Kidney (tissue), 14 donors: ENCODE measurements around the gene AKR1B1. TPM values are rescaled to one million over a fixed set of nuclear protein-coding genes. Genes with fewer than 3 reads are reported as not detected.

Source experiments
- DNase-seq, 5 donors: peaks; one replicate each; pipeline ENCODE4 v3.0.0-alpha.2; 2013 to 2020
- FAIRE-seq: peaks from 2 replicates; lab custom pipeline; 2012; peaks lifted over from hg19 to GRCh38; lab: Jason Lieb, UNC
- H3K27ac ChIP-seq, 2 donors: one replicate each; pipeline ENCODE4 v1.7.0; 2013; ENCODE audit warnings: low read depth in 2 of 2, low read length in 2 of 2, inconsistent platforms in 1 of 2
- H3K27me3 ChIP-seq: one replicate; pipeline ENCODE4 v1.7.1; 2013; ENCODE audit warnings: low read length, inconsistent platforms; ENCODE audit not compliant: control insufficient read depth, insufficient read depth
- H3K36me3 ChIP-seq, 3 donors: one replicate each; pipeline versions ENCODE4 v1.7.0 to v1.7.1; 2013; ENCODE audit warnings: low read length in 3 of 3, control low read depth in 1 of 3, inconsistent platforms in 1 of 3; ENCODE audit not compliant: insufficient read depth in 3 of 3, control insufficient read depth in 2 of 3
- H3K4me1 ChIP-seq, 3 donors: one replicate each; pipeline versions ENCODE4 v1.7.0 to v1.7.1; 2013; ENCODE audit warnings: low read length in 3 of 3, inconsistent platforms in 1 of 3, low read depth in 1 of 3; ENCODE audit not compliant: control insufficient read depth in 2 of 3, insufficient read depth in 2 of 3
- H3K4me3 ChIP-seq, 3 donors: one replicate each; pipeline versions ENCODE4 v1.7.0 to v1.8.1; 2013; ENCODE audit warnings: low read length in 3 of 3, control low read depth in 1 of 3, inconsistent platforms in 1 of 3
- H3K9ac ChIP-seq, 3 donors: one replicate each; pipeline versions ENCODE4 v1.7.0 to v1.7.1; 2013; ENCODE audit warnings: low read length in 3 of 3, control low read depth in 1 of 3, inconsistent platforms in 1 of 3
- H3K9me3 ChIP-seq, 3 donors: one replicate each; pipeline versions ENCODE4 v1.7.0 to v1.7.1; 2013; ENCODE audit warnings: low read length in 3 of 3, control low read depth in 1 of 3, inconsistent platforms in 1 of 3; ENCODE audit not compliant: control insufficient read depth in 2 of 3, insufficient read depth in 1 of 3
- intact Hi-C: fragments of 100-400 bp; cut with DNase I; formaldehyde crosslinking; loops from one replicate; pipeline ENCODE4 v1.11.1; 2022
- polyA plus RNA-seq: library from polyadenylated mRNA; stranded (reverse); fragments of 350-450 nt; fragmentation: Illumina TruSeq; extraction: RNeasy Lipid Tissue Mini Kit (QIAGEN cat#74804); gene quantifications from one replicate; pipeline ENCODE4 v1.2.3, GENCODE V29; 2014; ENCODE audit warnings: low read depth, low replicate concordance; ENCODE audit not compliant: insufficient read depth
- total RNA-seq: library from RNA; stranded (reverse); fragmentation: NEBNext Ultra II Directional; extraction: Animal tissue kit (Norgen Biotek cat#: 25700); gene quantifications from one replicate; pipeline ENCODE4 v1.2.1, GENCODE V29; 2021
- TF ChIP-seq, protein P1 (sequence below): IDR thresholded peaks from 3 replicates; pipeline ENCODE4 v1.5.1; 2012; ENCODE audit warnings: mild to moderate bottlenecking, moderate library complexity, borderline replicate concordance; ENCODE audit not compliant: insufficient read depth; ENCODE audit errors: extremely low read depth
- donor health status: control.
- donor health status: control.
- donor health status: control.
- donor health status: control.
- donor health status: control.
- donor health status: DM: yes; HTN: yes; CAD: no.
- donor health status: Normal renal cell carcinoma (clear cell type).

Gene AKR1B1
- total and polyA plus RNA-seq, 2 donors from 2014 or later, result 93.8 to 183 TPM

- DNase-seq (no peak), FAIRE-seq (no peak)
- no peaks in the 10 kb centered on the region for H3K27me3 ChIP-seq
- intact Hi-C loops, result no loop called here
- H3K36me3 ChIP-seq, result no peaks in the 10 kb centered on the region
- no peak overlapping the region for H3K9ac ChIP-seq
- no peak overlapping the region for H3K4me3 ChIP-seq
- TF ChIP-seq, protein P1, sequence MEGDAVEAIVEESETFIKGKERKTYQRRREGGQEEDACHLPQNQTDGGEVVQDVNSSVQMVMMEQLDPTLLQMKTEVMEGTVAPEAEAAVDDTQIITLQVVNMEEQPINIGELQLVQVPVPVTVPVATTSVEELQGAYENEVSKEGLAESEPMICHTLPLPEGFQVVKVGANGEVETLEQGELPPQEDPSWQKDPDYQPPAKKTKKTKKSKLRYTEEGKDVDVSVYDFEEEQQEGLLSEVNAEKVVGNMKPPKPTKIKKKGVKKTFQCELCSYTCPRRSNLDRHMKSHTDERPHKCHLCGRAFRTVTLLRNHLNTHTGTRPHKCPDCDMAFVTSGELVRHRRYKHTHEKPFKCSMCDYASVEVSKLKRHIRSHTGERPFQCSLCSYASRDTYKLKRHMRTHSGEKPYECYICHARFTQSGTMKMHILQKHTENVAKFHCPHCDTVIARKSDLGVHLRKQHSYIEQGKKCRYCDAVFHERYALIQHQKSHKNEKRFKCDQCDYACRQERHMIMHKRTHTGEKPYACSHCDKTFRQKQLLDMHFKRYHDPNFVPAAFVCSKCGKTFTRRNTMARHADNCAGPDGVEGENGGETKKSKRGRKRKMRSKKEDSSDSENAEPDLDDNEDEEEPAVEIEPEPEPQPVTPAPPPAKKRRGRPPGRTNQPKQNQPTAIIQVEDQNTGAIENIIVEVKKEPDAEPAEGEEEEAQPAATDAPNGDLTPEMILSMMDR, result no peak
- H3K27ac ChIP-seq, result no peak overlapping the region
- no peaks in the 10 kb centered on the region for H3K4me1 ChIP-seq
- H3K9me3 ChIP-seq, result no peaks in the 10 kb centered on the region
These were observed 52.5 kb downstream of the AKR1B1 start for GRCh38 chr7:134406431-134406830.

GRCh38 chr7:134405299-134405698, 53.6 kb downstream of the AKR1B1 start:
- H3K4me1 ChIP-seq, result no peaks in the 10 kb centered on the region
- no peak overlapping the region for H3K4me3 ChIP-seq
- H3K27ac ChIP-seq, result no peak overlapping the region
- FAIRE-seq (no peak), DNase-seq (no peak)
- H3K9me3 ChIP-seq, result no peaks in the 10 kb centered on the region
- H3K36me3 ChIP-seq, result no peaks in the 10 kb centered on the region
- TF ChIP-seq, protein P1, result no peak
- H3K9ac ChIP-seq, result no peak overlapping the region
- H3K27me3 ChIP-seq, result no peaks in the 10 kb centered on the region
- intact Hi-C loops, result no loop called here

DNA sequence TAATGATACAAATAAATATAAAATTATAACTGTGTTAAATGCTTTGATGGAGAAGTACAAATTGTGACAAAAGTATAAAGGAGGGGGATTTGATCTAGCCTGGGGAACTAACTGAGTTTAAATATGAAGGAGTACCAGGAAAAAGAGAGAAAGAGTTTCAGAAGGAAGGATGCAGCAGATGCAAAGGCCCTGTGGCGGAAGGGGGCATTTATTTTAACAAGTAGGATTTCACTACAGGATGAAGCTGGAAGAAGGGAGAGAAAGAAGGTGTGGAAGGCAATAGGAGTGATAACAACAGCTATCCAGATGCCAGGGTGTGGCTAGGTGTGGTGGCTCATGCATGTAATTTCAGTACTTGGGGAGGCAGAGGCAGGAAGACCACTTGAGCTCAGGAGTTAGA, 55.8 kb downstream of the AKR1B1 start:
- Histone ChIP-seq H3K9ac (no peak overlapping the region), H3K27me3 (no peaks in the 10 kb centered on the region), H3K27ac (no peak overlapping the region), H3K4me3 (no peak overlapping the region), H3K4me1 (no peaks in the 10 kb centered on the region), H3K9me3 (no peaks in the 10 kb centered on the region), H3K36me3 (no peaks in the 10 kb centered on the region)
- DNase-seq (no peak), FAIRE-seq (no peak)
- intact Hi-C loops, result no loop called here
- TF ChIP-seq, protein P1, result no peak

GRCh38 chr7:134400859-134401258, 58.0 kb downstream of the AKR1B1 start:
- FAIRE-seq, result no peak
- Histone ChIP-seq H3K9me3 (no peaks in the 10 kb centered on the region), H3K36me3 (no peaks in the 10 kb centered on the region), H3K27ac (no peak overlapping the region), H3K9ac (no peak overlapping the region), H3K4me3 (no peak overlapping the region), H3K4me1 (no peaks in the 10 kb centered on the region), H3K27me3 (no peaks in the 10 kb centered on the region)
- TF ChIP-seq, protein P1, result no peak
- intact Hi-C loops, result no loop called here
- DNase-seq, result no peak
